GM12801 (cell line): Measurements from ENCODE around the gene SPACA7.

Source experiments
- TF ChIP-seq, protein P1 (sequence below): IDR thresholded peaks from one replicate; pipeline ENCODE4 v1.5.1; 2011; ENCODE audit warnings: control low read depth; ENCODE audit not compliant: insufficient read length; ENCODE audit errors: extremely low read depth

Gene SPACA7

DNA sequence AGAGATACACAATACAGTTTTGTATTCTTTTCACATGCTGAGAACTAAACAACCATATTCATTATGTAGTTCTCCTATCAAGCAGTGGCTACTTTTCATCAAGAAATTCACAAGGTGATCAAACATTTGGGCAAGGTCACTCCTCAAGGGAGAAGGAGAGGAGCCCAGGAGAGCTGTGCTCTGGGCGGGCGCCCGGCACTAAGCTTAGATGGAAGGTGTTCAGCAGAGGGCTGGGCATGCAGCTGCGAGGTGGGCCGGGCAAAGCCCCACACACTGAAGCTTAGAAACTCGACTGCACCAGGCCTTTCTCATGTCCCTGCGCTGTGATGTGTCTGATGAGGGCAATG is 30.4 kb upstream of the SPACA7 start:
- TF ChIP-seq, protein P1, sequence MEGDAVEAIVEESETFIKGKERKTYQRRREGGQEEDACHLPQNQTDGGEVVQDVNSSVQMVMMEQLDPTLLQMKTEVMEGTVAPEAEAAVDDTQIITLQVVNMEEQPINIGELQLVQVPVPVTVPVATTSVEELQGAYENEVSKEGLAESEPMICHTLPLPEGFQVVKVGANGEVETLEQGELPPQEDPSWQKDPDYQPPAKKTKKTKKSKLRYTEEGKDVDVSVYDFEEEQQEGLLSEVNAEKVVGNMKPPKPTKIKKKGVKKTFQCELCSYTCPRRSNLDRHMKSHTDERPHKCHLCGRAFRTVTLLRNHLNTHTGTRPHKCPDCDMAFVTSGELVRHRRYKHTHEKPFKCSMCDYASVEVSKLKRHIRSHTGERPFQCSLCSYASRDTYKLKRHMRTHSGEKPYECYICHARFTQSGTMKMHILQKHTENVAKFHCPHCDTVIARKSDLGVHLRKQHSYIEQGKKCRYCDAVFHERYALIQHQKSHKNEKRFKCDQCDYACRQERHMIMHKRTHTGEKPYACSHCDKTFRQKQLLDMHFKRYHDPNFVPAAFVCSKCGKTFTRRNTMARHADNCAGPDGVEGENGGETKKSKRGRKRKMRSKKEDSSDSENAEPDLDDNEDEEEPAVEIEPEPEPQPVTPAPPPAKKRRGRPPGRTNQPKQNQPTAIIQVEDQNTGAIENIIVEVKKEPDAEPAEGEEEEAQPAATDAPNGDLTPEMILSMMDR = no peak

DNA sequence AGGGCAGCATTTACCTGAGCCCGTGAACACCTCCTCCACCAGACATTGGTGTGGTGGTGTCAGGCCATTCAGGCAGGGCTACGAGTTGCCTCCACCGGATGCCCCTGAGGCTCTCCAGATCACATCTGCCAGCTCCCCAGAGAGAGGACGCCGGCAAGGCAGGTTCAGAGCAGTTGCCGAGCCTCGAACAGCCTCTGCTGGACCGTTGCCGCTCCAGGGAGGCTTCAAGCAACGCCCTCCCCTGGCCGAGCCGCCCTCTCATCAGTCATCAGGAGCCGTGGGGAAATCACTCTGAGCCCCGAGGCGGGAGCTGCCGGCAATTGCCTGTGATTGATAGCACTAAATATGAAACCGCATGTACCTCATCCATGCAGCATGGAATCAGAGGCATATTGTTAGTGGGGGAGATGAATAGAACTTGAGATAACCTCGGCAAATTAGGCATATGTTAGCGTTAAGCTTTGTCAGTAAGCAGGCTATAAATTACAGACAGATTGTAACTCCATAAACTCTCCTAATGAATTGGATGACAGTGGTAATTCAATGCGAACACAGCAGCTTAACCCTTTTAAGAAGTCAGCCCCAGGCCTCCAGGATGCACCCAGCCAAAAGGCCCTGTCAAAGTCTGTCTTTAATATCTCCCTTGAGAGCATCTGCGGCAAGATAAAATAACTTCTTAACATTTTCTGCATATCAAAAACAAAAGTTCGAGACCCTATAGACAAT is 29.8 kb upstream of the SPACA7 start:
- TF ChIP-seq, protein P1 = no peak

DNA sequence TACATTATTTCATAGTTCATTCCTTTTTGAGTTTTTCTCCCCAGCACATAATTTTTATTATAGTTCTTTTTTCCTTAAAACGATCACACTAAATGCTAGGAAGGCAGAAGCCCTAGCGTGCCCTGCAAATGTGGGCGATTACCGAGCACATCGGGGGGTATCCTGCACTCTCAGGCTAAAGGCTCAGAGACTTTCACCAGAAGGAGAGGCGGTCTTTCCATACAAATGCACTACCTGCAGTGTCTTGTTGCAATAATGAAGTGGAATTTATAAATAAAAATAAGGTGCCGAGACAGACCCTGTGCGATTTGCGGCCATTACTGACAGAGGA is 29.3 kb upstream of the SPACA7 start:
- TF ChIP-seq, protein P1 = no peak

DNA sequence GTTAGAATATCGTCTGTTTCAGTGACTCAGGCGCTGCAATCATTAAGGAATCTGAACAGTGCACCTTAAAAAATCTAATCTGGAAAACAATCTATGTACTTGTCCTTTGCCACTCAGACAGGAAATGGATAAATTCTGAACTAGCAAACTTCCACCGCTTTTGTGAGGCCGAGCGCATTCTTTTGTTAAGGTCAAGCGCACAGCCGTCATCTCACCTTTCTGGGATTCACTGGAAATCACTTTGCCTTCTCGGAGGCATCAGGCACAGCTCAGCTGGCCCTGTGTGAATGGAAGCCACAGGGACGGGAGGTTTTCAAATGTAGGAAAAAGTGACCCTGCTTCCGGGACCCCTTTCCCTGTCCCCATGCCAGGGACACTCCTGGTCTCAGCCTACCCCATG is 28.2 kb upstream of the SPACA7 start:
- TF ChIP-seq, protein P1 = no peak

DNA sequence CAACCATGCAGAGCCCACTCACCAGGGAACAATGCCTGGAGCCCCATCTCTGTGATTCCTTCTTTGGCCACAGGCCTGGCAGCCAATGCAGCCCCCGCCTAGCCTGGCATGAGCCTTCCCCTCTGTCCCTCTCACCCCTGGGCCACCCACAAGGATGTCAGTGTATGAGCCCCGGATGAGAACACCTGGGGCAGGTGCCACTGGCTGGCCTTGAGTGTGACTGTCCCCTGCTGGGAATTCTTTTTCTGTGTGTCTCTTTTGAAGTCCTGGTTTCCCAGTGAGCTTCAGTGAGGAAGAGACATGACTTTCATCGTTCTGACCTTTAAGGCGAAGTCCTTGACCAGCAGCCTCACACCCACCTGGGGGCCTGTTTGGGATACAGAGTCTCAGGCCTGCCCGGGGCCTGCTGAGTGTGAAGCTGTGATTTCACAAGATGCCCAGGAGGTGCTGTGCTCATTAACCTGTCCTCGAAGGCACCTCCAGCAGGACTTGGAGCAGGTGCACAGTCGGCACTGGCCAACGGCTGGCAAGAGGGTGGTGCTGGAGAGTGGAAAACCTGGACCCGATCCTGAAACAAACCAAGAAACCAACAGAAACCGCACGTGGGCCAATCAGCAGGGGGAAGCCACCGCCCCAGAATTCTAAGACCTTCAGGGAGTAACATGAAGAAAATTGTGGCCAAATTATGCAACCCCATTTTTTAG is 27.4 kb upstream of the SPACA7 start:
- TF ChIP-seq, protein P1 = no peak

DNA sequence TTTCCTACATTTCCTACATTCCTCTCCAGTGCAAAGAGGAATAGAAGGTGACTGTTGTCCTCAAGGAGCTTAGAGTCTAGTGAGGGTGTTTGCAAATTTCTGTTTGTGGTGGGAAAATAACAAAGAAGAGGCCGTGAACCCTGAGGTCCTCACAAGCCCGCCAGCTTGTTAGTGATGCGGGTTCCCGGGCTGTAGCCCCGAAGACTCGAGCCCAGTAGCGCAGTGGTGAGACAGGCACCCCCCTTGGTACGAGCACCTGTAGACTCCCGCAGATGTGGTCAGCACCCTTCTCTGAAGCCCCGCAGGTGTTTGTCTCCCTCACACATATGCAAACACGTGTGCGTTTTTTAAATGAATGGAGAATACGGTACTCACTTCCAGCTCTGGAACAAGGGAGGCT is 26.5 kb upstream of the SPACA7 start:
- TF ChIP-seq, protein P1 = no peak

DNA sequence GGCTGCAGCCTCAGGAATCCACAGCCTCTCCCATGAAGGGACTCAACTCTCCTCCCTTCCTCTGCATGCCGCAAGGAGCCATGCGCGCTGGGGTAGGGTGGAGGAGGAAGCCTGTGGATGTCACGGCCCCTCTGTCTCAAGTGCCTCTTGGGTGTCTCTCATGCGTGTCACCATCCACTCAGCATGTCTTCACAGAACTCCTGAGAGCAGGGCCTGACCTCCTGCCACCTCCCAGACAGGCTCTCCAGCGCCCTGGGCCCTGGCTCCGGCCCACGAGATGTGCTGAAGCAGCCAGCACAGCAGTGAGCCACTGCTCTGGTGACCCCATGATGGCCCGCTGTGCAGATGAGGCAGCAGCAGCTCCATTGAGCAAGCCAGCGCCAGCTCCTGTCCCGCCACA is 25.9 kb upstream of the SPACA7 start:
- TF ChIP-seq, protein P1 = no peak
